Measurements from ENCODE around the gene NSUN4.

DNA sequence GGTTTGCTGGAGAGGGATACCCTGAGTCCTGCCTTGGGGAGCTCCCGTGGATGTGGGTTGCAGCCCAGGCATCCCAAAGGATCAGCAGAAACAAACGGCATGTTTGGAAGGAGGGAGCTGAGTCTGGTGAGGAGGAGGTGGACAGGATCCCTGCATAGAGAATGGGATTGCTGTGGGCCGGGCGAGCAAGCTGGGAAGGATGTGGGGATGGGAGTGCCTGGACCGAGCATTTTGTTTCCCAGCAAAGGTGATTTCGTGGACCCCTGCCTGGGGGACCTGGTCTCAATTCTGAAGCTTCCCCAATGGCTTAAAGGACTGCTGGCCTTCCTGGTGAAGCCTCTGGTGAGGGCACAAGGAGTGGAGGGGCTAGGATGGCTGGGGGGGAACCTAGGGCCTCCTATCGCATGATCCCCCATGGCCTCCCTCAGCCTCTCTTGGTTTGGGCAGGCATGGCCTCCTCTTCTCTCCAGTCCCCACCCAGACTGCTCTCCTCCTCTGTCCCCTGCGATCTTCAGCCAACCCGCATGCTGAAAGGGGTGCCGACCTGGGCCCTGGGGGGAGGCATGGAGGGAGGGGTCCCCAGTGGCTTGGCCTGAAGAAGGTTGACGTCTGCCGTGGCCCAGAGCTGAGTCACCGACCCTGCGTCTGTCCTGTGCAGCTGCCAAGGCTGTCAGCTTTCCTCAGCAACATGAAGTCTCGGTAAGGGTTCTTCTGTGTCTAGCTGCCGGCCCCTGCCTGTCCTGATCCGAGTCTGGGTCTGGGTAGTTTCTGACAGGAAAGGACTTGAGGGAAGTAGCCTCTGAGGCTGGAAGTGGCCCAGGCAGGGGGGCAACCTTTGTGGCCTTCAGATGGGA, 69.8 kb downstream of the NSUN4 start:
- TF ChIP-seq, protein P1, sequence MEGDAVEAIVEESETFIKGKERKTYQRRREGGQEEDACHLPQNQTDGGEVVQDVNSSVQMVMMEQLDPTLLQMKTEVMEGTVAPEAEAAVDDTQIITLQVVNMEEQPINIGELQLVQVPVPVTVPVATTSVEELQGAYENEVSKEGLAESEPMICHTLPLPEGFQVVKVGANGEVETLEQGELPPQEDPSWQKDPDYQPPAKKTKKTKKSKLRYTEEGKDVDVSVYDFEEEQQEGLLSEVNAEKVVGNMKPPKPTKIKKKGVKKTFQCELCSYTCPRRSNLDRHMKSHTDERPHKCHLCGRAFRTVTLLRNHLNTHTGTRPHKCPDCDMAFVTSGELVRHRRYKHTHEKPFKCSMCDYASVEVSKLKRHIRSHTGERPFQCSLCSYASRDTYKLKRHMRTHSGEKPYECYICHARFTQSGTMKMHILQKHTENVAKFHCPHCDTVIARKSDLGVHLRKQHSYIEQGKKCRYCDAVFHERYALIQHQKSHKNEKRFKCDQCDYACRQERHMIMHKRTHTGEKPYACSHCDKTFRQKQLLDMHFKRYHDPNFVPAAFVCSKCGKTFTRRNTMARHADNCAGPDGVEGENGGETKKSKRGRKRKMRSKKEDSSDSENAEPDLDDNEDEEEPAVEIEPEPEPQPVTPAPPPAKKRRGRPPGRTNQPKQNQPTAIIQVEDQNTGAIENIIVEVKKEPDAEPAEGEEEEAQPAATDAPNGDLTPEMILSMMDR (IDR thresholded peaks at IDR 0.05), result no peak
- TF ChIP-seq EZH2 (IDR thresholded peaks at IDR 0.05; ENCODE audit: borderline replicate concordance, insufficient read depth, low read depth, low read length, poor library complexity, severe bottlenecking), result no peak

Data from B cell (primary cell).